Testis (tissue), 2 donors: Measurements from ENCODE around the gene GRIA4.

Experiments
- POLR2A ChIP-seq: fragments of 450-650 bp; IDR thresholded peaks from one replicate; pipeline ENCODE4 v1.6.1; 2017; ENCODE audit warnings: antibody characterized with exemption, mild to moderate bottlenecking, moderate library complexity
- TF ChIP-seq, protein P1 (sequence below), 3 experiments: fragments of 450-650 bp in 2 of 3; fragments of 200-600 bp in 1 of 3; sonication (generic) in 1 of 3; IDR thresholded peaks; one replicate each; pipeline ENCODE4 v1.5.1; 2016 to 2019; ENCODE audit warnings: antibody characterized with exemption in 3 of 3, mild to moderate bottlenecking in 2 of 3, moderate library complexity in 1 of 3

DNA sequence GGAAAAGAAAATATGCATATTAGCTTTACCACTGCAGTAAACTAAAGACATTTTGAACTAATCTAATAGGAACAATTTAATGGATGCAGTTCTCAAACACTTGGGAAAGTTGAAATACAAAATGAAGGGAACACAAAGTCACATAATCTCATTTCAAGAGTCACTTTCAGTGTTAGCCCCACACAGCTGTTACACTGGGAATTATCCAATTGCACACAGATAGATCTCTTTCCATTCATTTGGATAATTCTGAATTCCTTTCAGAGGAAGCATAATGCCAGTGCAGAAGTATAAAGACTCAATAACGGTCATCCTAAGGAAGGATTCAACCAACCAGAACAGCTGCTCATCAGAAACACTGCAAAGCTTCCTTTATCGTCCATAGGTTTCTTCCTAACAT is 173.3 kb downstream of the GRIA4 start:
- TF ChIP-seq, protein P1, sequence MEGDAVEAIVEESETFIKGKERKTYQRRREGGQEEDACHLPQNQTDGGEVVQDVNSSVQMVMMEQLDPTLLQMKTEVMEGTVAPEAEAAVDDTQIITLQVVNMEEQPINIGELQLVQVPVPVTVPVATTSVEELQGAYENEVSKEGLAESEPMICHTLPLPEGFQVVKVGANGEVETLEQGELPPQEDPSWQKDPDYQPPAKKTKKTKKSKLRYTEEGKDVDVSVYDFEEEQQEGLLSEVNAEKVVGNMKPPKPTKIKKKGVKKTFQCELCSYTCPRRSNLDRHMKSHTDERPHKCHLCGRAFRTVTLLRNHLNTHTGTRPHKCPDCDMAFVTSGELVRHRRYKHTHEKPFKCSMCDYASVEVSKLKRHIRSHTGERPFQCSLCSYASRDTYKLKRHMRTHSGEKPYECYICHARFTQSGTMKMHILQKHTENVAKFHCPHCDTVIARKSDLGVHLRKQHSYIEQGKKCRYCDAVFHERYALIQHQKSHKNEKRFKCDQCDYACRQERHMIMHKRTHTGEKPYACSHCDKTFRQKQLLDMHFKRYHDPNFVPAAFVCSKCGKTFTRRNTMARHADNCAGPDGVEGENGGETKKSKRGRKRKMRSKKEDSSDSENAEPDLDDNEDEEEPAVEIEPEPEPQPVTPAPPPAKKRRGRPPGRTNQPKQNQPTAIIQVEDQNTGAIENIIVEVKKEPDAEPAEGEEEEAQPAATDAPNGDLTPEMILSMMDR (IDR thresholded peaks at IDR 0.05) = no peak
- TF ChIP-seq POLR2A = no peak
